NCI-H2029 (cell line): ENCODE data around the gene CPNE6.
"Not testable (repeated sequence)": the region's sequence is repeated elsewhere in the genome, so short reads cannot be mapped to it uniquely, and the experiment has no call there.

Experiments
- DNase-seq: peaks from one replicate; lab custom pipeline; 2025; lab: John Stamatoyannopoulos, UW

Gene CPNE6

DNA sequence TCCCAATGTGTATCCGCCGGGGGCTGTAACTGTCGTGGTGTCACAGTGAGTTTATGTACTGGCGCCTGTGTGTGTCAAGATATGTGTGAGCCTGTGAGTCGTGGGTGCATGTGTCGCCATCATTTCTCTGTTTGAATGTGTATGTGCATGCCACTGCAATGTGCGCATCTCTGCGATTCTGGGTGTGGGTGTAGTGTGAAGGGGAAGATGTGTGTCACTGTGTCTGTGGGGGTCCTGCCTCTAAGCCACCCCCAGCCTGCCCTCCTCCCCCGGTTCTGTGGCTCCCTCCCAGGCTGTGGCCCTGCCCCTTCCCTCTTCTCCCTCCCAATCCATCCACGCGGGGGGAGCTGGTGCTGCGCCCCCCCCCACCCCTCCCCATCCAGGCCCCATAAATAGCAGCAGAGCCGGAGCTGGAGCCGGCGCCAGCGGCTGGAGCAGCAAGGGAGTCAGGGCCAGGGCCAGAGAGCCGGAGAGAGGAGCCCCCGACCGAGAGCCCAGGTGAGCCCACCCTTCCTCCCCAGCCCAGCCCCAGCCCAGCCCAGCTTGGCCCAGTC is at the start of gene CPNE6:
Gene CPNE6, plus strand, starts transcription at position 419 of the 554 bp plus-strand sequence. CDS start 1,375 bp downstream, outside the sequence.
- DNase-seq, result no peak

DNA sequence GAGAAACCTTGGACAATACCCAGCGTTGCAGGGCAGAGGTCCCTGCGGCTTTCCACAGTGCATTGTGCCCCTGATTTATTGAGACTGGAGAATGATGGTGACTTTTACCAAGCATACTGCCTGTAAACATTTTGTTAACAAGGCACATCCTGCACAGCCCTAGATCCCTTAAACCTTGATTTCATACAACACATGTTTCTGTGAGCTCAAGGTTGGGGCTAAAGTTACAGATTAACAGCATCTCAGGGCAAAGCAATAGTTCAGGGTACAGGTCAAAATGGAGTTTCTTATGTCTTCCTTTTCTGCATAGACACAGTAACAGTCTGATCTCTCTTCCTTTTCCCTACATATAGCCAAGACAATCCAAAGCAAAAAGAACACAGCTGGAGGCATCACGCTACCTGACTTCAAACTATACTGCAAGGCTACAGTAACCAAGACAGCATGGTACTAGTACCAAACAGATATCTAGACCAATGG is 46.4 kb upstream of the CPNE6 start:
- not testable (repeated sequence) for DNase-seq

DNA sequence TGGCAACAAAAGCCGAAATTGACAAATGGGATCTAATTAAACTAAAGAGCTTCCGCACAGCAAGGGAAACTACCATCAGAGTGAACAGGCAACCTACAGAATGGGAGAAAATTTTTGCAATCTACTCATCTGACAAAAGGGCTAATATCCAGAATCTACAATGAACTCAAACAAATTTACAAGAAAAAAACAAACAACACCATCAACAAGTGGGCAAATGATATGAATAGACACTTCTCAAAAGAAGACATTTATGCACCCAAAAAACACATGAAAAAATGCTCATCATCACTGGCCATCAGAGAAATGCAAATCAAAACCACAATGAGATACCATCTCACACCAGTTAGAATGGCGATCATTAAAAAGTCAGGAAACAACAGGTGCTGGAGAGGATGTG is 41.7 kb upstream of the CPNE6 start:
- not testable (repeated sequence) for DNase-seq

DNA sequence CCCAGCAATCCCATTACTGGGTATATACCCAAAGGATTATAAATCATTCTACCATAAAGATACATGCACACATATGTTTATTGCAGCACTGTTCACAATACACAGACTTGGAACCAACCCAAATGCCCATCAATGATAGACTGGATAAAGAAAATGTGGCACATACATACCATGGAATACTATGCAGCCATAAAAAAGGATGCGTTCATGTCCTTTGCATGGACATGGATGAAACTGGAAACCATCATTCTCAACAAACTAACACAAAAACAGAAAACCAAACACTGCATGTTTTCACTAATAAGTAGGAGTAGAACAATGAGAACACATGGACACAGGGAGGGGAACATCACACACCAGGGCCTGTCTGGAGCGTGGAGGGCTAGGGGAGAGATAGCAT is 40.0 kb upstream of the CPNE6 start:
- DNase-seq, result not testable (repeated sequence)

DNA sequence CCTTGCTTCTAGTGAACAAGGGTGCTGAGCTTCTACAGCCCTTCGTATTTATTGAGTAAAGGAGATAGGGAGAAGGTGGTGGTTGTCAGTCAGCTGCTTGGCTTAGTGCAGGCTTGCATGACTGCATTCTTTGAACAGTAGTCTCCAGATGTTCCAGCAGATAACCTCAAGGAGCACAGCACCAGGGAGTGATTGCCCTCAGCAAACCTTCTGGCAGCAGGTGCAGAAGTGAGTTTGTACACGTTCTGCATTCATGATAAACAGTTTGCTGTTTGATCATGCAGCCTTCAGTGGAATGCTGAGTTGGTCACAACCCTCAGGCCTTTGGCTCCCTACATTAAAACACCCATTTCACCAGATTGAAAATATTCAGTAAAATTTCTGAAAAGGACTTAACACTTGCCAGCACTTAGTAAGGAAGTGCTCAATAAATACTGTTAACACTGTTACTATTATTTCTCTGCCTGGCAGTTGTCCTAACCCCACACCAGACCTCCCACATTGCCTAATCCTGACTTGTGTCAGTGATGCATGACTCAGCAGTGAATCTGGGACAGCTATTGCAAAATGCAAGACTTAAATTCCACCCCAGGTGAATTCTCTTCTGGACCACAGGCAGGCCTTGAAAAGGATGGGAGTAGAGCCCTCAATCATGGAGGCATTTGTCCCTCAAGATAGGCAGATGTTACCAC is 38.5 kb upstream of the CPNE6 start:
- no peak for DNase-seq

DNA sequence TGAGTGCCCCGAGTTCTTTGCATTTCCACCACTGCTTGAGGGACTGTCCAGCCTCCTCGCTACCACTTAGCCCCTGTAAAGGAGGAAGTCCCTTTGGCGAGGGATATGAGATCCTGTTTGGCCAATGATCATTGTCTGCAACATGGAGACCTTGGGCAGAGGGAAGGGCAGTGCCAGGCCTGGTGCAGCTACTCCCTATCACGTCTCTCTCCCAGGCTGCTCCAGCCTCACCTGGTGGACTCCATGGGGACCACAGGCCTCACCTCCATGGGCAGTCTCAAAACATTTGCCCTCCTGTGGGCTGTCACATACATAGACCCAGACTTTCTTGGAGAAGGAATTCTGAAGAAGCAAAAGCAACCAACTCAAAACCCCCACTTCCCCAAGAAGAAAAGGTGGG is 35.6 kb upstream of the CPNE6 start:
- not testable (repeated sequence) for DNase-seq

DNA sequence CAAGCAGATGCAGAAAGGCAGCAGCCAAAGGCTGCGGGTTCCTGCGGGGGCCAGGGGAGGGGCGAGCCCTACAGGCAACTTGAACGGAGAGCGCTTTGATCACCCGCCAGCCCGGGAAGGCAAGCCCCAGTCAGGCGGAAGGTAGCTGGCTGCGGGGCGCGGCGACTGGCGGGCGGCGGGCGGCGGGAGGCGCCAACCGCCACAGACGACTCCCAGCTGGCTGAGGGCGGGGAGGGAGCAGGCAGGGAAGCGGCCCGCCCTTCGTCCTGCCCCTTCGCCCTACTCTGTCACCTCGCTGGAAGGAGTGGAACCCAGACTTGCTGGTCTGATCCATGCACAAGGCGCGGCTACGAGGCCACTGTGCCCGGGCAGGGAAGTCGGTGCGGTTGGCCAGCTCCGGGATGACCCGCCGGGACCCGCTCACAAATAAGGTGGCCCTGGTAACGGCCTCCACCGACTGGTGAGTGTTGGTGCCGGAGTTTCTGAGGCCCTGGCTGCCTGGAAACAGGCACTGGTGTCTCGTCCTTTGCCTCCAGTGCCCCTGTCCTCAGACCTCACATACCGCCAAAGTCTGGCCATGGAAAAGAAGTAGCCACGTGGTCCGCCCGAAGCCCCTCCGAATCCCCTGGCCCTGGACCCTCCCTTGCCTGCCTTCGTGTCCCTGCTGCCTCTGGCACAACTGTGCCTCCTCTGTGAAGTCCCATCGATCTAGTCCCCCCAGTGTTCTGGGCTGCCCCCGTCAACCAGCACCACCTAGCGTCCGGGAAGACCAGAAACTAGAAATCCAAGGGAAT is 35.0 kb upstream of the CPNE6 start:
- DNase-seq, result peak; percentile 62

DNA sequence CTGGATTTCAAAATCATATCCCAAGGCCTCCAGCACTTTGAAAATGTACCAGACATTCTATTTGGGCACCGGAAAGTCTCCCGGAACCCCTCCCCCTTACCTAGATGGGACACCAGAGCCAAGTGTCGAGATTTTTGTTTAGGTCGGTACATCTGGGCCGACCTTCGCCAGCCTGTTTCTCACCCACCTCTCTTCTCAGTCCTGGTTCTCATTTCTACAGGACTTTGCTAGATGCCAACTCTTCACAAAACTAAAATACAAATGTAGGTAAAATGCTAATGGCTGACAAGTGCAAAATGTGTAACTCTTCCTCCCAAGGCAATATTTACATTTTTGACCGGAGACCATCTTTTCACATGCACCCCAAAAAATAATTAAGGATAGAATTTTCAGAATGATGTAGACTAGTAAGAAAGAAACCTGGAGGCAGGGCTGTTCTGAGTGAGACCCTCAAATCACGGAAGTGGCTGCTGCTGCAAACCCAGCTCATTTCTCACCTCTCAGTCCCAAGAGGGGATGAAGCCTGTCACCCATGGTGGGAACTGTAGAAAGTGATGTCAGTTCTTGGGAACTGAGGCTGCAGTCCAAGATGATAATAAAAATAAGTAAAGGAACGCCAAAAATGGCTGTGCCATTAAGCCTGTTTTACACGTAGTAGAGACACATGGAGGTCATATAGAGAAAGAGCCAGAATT is 34.3 kb upstream of the CPNE6 start:
- DNase-seq, result not testable (repeated sequence)

DNA sequence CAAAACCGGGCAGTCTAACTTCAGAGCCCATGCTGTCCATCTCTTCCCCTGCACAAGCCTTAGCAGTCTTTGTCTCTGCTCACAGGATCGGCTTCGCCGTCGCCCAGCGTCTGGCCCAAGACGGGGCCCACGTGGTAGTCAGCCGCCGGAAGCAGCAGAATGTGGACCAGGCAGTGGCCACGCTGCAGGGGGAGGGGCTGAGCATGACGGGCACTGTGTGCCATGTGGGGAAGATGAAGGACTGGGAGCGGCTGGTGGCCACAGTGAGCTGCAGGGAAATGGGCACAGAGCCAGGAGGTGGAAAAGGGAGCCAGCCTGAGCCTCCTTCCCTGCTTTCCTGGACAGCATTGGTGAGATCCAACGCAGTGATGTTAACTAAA is 33.7 kb upstream of the CPNE6 start:
- peak; percentile 44 for DNase-seq

DNA sequence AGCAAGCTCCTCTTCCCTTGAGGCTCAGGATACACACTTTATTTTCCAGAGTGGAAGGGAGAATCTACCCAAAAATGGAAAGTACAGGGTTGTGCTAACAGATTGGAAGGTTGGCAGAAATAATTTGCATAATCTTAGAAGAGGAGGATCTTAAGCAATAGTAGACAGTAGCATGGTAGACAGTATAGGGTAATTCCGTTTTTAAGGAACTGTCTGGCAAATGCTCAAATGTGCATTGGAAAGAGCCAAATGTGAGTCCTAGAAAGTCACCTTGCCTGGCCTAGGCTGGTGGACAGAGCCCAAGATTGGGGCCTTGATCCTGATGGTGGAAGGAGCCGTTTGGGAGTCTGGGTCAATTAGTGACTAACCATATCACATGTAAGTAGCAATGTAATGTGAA is 32.7 kb upstream of the CPNE6 start:
- no peak for DNase-seq

DNA sequence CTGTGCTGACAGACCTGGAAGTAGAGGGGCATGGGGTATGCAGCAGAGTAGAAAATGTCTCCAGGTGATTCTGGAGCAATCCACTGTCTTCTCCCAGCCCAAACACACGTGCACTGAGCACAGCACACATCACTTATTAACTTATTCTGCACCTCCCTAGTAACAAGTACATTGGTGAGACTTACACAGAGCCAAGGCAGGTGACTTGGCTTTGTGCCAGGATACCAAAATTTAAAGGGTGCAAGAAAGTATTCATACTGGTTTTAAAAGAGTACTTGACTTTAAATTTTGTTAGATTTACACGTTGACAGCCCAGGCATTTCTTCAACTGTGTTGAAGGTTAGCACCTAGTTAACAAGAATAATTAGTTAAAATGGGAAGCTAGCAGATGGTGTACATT is 30.7 kb upstream of the CPNE6 start:
- no peak for DNase-seq

DNA sequence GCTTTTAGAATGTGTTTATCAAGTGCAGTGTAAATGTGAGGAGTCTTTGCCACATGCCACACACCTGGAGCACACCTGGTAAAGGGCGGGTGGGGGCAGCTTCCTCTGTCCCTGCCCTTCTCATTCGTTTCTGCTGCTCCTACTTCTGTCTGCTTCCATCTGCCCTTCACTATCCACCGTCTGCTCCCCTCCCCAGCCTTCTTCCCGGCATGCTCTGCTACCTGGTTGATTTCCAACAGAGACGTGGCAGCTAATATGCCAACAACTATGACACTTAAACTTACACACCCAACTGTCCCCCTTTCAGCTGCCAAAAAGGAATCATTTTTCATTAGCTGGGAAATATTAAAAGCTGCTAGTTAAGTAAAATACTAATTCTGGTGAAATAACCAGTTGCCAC is 28.6 kb upstream of the CPNE6 start:
- peak; percentile 34 for DNase-seq

DNA sequence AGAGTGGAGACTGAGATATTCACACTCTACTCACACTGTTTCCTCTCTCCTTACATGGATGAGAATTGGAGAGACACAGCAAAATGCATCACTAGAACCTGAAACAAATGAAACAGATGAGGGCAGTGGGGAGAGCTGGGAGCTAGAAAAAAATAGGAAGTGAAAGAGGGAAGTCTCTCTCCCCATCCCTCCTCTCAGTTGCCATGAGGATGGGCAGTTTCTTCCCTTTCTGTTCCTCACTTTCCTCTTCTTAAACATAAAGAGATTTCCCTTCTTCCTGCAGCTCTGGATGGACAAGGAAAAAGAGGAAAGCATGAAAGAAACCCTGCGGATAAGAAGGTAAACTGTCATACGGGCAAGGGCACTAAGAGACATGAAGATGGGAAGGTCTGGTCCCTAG is 22.4 kb upstream of the CPNE6 start:
- not testable (repeated sequence) for DNase-seq

DNA sequence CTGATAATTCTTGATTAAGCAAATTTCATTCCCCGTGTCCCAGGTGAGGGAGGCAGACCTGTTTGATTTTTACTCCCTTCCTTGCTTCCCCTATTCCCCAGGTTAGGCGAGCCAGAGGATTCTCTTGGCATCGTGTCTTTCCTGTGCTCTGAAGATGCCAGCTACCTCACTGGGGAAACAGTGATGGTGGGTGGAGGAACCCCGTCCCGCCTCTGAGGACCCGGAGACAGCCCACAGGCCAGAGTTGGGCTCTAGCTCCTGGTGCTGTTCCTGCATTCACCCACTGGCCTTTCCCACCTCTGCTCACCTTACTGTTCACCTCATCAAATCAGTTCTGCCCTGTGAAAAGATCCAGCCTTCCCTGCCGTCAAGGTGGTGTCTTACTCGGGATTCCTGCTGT is 20.6 kb upstream of the CPNE6 start:
- DNase-seq, result not testable (repeated sequence)

DNA sequence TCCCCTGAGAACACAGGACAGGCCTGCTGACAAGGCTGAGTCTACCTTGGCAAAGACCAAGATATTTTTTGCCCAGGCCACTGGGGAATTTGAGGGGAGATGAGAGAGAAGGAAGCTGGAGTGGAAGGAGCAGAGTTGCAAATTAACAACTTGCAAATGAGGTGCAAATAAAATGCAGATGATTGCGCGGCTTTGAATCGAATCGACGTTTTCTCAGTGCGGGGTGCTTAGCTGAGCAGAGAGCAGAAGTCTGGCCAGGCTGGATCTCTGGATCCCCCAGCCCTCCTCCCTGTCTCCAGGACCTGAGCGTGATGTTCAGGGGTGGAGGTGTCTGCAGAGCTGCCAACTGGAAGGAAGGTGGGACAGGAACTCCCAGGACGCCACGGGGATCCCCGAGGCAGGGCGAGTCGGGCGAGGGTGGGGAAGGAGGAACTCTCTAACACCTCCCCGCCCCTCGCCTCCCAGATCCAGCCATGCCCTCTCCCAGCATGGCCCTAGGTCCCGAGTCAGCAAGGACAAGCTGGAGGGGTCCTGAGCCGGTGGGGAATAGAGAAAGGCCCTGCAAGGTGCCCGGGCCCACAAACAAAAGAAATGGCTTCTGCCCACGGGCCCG is 20.1 kb upstream of the CPNE6 start:
- no peak for DNase-seq

DNA sequence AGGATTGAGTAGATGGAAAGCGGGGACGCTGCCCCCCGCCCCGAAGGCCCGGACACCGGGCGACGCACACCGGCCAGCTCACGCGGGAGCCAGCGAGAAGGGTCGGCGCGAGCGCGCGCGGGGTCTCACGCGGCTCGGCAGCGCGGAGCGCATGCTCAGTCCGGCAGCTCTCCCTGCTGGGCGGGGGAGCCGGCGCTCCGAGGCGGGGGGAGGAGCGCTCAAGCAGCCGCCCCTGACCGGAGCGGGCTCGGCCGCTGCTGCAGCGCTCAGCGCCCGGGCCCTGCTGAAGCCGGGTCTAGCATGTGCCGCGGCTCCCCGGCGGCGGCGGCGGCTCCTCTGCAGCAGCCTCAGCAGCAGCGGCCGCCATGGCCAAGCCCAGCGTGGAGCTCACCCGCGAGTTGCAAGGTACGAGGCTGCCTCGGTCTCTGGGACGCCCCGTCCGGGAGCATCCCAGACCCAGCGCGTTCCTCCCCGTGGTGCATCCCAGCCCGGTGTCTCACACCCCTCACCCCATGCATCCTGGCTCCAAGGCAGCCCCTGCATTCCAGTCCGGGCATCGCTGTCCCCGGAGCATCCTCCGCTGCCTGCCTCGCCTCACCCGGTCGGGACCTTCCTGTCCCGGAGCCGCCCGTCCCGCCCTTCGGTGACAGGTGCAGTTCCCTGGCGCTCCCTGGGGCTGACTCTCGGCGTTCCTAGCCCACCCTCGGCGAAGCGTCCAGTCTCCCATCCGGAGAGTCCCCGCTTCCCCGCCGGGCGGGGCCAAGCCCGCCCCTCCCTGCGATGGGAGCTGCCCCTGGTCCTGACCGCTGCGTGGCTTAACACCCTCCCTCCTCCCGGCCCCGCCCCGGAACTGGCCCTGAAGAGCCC is 19.3 kb upstream of the CPNE6 start, which contains the start of gene CARMIL3:
Gene CARMIL3, plus strand, starts transcription at position 221 of the 867 bp plus-strand sequence. Its CDS starts 145 bp downstream, at position 366.
- peak; percentile 34 for DNase-seq

DNA sequence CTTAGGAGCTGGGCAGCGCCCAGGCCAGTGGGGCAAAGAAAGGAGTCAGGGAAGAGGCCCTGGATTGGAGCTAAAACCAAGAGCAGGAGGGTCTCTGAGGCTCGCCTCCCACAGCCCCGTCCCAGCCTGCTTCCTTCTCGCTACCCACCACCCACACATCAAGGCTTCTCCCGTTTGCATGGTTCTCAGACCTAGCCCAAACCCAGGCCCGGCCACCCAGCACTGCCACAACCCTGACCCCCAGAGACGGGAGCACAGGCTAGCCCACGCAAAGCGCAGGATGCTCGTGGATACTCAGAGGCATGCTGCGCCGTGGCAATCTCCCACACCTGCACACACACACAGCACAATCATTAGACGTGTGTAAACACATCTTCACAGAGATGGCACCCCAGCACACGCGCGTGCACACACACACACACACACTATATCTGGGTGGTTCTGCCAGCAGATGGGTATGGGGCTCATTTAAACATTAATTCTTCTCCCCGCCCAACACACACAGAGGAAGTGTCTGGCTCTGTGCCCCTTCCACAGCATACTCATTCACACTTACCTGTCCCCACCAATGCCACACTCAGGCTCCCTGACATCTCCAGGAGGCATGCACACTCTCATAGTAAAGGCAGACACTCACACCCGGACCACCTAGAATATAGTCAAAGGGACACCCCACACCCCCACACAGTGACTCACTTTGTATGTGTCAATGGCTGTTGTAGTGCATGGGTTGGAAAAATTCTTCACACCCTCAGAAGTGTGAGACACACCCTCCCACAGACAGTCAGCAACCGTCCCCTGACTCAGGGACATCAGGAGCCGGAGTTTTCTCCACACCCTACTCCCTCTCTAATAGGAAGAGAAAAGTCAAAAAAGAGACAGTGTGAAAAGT is 18.5 kb upstream of the CPNE6 start:
- DNase-seq, result no peak

DNA sequence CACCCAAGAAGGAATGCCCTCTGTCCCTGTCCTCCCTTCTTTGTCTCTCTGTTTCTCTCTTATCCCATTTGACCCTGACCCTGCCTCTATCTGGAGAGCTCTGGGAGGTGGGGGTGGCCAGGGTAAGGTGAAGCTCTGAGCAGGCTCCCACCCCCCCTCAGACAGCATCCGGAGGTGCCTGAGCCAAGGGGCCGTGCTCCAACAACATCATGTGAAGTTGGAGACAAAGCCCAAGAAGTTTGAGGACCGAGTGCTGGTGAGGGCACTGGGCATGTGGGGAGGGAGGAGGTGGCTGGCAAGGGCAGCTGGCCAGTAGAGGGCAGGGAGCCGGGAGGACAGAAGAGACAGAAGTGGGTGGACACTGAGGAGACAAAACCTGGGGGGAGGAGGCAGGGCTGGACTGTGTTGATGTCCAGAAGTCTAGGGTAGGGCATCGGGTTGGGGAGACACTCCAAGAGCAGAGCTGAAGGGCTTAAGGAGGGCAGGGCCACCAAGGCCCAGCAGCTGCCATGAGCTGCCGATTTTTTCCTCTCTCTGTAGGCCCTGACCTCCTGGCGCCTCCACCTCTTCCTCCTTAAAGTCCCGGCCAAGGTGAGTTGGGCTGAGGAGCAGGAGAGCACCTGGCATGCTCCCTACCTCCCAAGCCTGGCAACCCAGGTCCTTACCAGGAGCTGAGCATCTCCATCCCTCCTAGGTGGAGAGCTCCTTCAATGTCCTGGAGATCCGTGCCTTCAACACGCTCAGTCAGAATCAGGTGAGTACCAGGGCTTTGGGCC is 17.6 kb upstream of the CPNE6 start:
- DNase-seq, result no peak

DNA sequence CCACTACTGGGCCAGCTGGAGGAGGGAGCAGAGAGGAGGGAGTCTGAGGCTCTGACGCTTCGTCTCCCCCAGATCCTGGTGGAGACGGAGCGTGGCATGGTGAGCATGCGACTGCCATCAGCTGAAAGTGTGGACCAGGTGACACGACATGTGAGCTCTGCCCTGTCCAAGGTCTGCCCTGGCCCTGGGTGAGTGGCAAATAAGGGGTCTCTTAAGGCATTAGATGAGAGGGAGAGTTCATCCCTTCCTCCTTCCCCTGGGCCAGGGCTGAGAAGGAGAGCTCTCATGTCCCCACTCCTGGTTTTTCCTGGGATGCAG is 17.1 kb upstream of the CPNE6 start:
- no peak for DNase-seq
